Fibroblast of mammary gland (primary cell): ENCODE results near the gene SLC12A5.

Source experiments
- DNase-seq: peaks from one replicate; pipeline ENCODE4 v3.0.0-alpha.2; 2010; ENCODE audit warnings: low read depth
- H3K4me3 ChIP-seq: 2 replicates; pipeline ENCODE4 v1.5.1; 2011; ENCODE audit warnings: low read depth, mild to moderate bottlenecking, low read length, moderate library complexity; ENCODE audit not compliant: control insufficient read depth
- CTCF ChIP-seq: conservative IDR thresholded peaks from 2 replicates; pipeline ENCODE4 v1.5.1; 2011; ENCODE audit warnings: low read depth, low read length, inconsistent platforms; ENCODE audit not compliant: control insufficient read depth, insufficient read depth

The SLC12A5 gene

DNA sequence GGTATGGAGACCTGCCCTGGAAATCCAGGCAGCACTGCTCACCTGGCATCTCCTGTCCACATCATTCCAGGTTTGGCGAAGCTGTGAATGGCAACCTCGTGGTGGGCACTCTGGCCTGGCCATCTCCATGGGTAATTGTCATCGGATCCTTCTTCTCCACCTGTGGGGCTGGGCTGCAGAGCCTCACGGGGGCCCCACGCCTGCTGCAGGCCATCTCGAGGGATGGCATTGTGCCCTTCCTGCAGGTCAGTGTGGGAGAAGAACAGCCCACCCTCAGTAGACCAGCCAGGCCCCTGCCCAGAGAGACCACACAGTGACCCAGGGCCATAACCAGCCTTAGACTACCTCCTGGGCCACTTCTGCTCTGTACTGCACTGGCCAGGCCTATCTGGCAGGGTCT is 15.9 kb downstream of the SLC12A5 start:
- TF ChIP-seq CTCF: no peak

GRCh38 chr20:46046588-46047310 is 17.7 kb downstream of the SLC12A5 start:
- no peak for DNase-seq
- no peak overlapping the region for H3K4me3 ChIP-seq
- no peak for TF ChIP-seq CTCF

More for the DNA sequence above, 15.9 kb downstream of the SLC12A5 start:
- no peak for DNase-seq
- no peak overlapping the region for H3K4me3 ChIP-seq

DNA sequence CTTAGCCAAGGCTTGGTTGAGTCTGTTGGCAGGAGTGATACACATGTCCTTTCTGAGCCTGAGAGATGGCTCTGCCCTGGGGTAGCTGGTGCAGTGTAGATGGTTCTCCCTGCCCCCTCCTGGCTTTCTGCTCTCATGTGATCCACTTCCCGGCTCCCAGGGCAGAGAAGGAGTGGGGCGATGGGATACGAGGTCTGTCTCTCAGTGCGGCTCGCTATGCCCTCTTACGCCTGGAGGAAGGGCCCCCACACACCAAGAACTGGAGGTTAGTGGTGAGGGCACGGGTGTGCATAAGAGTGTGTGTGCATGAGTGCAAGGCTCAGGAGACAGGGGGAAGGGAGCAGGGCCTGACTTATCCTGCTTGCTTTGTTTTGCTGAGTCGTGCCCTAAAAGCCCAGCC is 18.8 kb downstream of the SLC12A5 start:
- no peak for TF ChIP-seq CTCF
- H3K4me3 ChIP-seq: no peak overlapping the region
- DNase-seq: no peak

DNA sequence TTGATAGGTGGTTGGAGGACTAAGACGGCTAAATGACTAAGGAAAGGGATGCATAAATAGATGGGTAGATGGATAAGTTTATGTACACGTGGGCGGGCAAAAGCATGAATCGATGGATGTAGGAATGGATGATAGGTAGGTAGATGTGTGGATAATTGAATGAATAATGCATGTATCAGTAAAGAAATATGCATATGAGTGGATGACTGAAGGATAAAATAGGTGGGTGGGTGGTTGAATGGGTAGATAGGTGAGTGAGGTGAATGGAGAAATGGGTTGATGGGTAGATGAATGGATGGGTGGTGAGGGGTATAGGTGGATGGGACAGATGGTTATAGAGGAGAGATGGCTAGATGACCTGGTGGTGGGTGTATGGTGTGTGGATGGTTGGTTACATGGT is 20.2 kb downstream of the SLC12A5 start:
- no peak for TF ChIP-seq CTCF
- H3K4me3 ChIP-seq: no peak overlapping the region
- DNase-seq: no peak

- no peak for TF ChIP-seq CTCF
- no peak for DNase-seq
Observed at GRCh38 chr20:46049815-46050214, 20.8 kb downstream of the SLC12A5 start.

DNA sequence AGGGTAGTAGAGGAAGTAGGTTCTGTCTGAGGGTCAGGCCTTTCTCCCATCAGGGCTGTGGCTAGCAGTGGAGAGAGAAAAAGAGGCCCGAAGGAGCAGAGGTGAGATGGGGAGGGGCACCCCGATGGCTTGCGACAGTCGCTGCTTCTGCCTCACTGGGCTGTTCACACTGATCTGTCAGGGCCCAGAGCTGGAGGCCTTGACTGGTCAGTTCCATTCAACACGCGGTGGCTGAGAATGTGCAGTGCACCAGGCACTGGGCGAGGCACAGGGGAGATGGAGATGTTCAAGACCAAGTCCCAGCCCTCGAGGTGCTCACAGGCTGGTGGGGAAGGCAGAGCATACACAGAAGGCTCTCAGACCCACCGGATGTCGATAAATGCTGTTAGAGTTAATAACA is 21.4 kb downstream of the SLC12A5 start:
- no peak overlapping the region for H3K4me3 ChIP-seq
- TF ChIP-seq CTCF: no peak
- no peak for DNase-seq

More at GRCh38 chr20:46049815-46050214, 20.8 kb downstream of the SLC12A5 start:
- H3K4me3 ChIP-seq: no peak overlapping the region
